Hippocampal formation (tissue), 2 donors: ENCODE results near the gene MAB21L1.

ENCODE experiments used
- DNase-seq, 2 donors: peaks; one replicate each; lab custom pipeline; 2025; lab: John Stamatoyannopoulos, UW

Gene MAB21L1

GRCh38 chr13:35475960-35476943, at the start of gene MAB21L1:
Gene MAB21L1, minus strand, starts transcription at chr13:35476689. Its CDS starts 551 bp downstream, at chr13:35476138.
- peak; percentile 23 to 28 for DNase-seq

DNA sequence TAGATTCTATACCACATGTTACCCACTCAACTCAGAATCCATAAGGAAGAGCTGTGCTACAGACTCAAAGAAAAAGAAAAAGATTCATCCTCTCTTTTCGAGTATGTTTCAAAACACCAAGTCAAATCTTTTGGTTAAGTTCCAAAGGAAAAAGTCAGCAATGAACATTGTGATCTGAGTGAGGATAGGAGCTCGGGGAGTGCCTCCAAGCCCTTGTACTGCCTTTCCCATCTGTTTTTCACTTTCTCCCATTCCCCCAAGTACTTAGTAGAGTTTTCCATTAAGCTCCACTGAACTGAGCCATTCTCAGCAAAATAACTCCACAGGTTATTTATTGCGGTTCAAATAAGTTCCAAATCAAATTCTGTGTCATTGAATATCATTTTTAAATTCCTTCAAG, 47.7 kb upstream of the MAB21L1 start:
- DNase-seq = no peak

DNA sequence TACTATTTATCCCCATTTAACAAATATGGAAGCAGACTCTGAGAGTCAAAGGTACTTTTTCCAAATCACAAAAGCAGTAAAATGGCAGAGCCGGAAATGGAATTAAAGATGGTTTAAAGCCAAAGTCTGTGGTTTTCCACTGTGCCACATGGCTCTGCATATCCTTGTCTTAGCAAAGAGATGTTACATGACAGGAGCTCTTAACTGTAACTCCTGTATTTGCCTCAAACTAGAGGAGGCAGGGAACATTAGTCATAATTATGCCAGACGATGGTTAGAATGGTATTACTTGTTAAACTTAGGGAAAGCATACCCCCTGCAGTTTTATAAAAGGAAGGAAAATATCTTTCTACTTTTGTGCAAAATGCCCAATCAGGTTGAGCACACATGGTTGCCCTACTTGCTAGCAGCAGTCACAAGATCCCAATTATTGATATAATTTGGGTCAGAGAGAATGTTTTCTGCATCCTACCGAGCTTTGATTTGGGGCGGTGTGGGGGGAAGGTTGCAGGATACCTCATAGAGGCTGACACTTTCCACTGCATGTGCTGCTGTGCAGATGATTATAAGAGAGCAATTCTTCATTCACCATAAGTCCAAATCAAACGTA, 42.0 kb upstream of the MAB21L1 start:
- DNase-seq = no peak

GRCh38 chr13:35514801-35515502, 38.5 kb upstream of the MAB21L1 start:
- DNase-seq = no peak

- DNase-seq = no peak
Observed at GRCh38 chr13:35514061-35514477, 37.6 kb upstream of the MAB21L1 start.

DNA sequence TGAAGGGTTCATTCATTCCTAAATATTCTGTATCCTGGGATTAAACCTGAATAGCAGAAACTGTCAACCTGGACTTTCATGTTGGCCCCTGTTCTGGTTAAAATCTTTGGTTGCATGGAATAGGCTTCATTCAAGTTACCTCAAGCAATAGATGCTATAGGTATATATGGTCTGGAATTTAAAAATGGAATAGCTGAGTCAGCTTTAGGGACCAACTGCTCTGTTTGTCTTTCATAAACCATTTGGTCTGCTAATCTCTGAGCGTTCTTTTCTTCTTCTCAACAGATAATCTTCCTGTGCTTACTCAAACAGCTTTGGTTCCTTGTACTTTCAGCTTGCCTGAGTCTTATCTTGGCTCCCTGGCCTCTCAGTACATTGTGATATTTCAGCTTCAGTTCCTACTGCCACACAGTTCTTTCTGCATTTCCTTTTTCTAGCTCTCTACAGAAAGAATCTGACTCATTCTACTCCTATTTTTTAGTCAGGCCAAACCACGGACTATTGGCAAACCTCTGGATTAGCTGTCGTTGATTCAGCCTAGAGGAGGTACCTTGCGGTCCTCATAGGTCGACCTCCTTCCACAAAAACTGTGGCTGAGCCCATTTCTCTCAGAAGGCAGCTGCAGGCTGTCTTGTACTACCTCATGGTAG, 35.9 kb upstream of the MAB21L1 start:
- DNase-seq = no peak

GRCh38 chr13:35502456-35502855, 26.0 kb upstream of the MAB21L1 start:
- no peak for DNase-seq

GRCh38 chr13:35501661-35502235, 25.3 kb upstream of the MAB21L1 start:
- DNase-seq = no peak

GRCh38 chr13:35500144-35500543, 23.7 kb upstream of the MAB21L1 start:
- DNase-seq = no peak

GRCh38 chr13:35499676-35500075, 23.2 kb upstream of the MAB21L1 start:
- peak in 1 of 2 donors; percentile 11 for DNase-seq

GRCh38 chr13:35499196-35499662, 22.7 kb upstream of the MAB21L1 start:
- no peak for DNase-seq

DNA sequence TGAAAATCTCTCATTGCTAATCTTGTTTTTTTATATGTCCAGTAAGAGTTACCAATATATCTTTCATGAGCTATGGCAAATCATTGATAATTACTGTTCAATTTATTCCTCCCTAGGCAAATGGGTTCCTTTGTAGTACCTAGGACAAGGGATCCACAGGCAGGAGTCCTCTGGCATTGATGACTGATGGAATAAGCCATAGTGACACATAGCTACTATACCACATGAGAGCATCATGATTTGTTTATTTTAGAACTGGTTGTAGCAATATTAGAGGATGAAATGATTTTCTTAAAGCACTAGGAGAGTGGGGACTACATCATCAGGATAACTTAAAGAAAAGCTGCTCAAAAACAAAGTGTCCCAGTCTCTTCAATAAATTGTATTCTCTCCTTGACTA, 21.7 kb upstream of the MAB21L1 start:
- DNase-seq = no peak

DNA sequence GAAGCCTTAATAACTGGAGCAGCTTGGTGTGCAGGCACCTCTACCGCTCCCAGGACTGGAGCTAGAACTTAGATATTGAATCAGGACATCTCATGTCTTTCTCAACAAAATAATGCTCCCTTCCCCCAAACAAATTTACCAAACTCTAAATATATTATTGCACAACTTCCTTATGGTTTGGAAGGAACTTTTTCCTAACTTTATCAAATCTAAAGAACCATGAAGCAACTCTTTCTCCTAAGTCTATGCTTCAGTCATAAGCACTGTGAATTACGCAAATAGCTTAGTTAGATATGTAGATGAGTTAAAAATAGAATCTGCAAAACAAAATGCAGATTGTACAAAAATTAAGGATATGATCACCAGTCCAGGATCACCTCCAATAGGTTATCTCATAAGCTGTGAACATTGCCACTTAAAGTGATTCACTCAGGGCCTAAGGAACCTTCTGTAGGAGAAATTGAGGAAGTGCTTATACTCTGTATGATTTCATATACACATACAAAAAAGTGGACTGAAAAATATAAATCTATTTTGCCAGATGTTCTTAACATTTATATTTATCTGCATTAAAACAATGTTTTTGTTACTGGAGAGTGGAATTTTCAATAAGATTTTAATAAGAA, 20.4 kb upstream of the MAB21L1 start:
- no peak for DNase-seq

DNA sequence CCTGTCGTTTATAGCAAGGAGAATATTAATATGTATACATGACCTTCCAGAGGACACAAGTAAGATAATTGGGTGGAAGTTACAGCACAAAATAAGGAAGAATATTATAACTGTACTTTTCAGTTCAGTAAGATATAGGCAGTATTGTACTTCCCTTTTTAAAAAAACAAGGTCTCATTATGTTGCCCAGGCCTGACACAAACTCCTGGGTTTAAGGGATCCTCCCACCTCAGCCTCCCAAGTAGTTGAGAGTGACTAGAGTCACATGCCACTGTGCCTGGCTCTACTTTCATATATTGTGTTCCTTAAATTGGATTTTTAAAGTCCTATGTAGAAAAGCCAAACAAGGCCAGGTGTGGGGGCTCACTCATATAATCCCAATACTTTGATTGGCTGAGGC, 19.5 kb upstream of the MAB21L1 start:
- DNase-seq = no peak

DNA sequence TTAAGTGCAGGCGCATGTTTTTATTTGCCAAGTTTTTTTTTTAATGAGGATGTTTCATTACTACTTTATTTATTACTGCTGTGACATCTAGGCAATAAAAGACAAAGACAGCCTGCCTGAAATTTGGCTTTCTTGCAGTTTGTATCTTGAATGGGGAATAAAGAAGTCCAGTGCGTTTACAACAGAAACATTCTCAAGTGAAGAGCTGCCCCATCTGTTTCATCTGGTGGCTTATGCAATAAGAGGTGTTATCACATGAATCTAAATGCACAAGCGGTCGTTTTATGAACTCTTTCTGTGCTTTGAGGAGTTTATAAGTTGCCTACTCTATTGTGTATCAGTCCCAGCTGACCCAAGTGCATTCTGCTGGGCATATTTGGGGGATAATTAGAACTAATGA, 12.6 kb upstream of the MAB21L1 start:
- DNase-seq = no peak

DNA sequence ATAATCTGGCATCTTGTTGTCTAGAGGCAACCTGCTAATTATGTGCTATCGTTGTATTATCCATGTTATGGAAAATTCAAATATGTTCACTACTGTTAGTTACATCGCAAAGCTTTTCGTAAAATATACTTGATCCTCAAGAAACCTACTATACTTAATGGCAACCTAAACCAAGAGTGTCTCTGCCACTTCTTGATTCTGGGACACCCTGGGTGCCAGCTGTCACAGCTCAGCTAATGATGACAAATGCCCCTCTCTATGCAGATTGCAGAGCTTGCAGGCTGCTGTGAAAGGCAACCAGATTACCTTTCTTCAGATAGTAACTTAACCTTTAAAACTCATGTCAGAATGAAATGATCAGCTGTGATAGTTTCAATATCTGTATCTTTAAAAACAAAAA, 8.9 kb upstream of the MAB21L1 start:
- DNase-seq = no peak

DNA sequence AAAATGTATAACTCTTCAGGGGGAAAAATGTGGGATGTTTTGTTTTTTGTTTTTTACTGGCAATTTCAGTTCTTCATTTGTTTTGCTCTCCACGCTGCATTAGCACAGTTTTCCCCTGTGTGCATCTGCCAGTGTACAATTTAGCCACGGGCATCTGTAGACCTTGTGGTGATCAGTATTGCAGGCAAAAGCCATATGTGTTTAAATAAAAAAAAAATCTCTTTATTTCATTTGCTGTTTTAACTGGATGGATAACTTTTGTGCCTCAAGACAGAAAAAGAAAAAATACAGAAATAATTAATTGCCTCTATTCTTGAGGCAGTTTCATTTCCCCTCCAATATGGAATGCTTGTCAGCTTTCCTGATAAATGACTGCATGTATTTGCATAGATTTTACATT, 7.9 kb upstream of the MAB21L1 start:
- no peak for DNase-seq

- no peak for DNase-seq
Observed at GRCh38 chr13:35483761-35484160, 7.3 kb upstream of the MAB21L1 start.

DNA sequence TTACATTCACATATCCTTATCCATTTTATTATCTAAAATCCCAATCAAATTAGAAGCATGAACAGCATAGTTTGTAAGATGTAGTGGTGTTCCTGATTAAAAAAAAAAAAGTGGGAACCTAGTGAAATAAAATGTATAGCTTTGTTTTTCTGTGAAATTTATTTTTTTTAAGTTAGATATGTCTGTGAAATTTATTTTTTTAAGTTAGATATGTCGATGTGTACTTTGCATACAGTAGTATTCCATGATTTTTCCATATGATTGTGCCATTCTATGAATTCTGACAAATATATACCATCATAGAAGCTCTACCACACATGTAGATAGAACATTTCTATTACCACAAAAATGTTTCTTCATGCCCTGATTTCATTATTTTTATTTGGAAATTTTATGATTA, 6.0 kb upstream of the MAB21L1 start:
- no peak for DNase-seq

- DNase-seq = no peak
Observed at GRCh38 chr13:35481777-35482176, 5.3 kb upstream of the MAB21L1 start.

DNA sequence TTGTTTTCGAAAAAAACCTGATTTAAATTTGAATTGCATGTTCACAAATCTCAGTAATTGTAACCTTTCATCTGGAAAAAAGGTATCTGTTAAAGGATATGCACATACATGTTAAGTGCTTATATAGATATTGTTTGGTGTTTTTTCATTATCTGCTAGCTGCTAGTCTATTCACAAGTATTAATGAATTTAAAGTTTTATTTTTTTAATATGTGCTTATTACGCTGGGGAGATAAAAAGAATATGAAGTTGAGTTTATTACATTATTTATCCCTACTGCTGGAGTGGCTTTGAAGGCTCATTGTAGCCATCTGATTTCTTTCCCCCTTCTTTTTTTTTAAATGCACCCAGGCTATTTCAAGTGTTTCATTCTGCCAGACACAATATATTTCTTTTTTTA, 3.9 kb upstream of the MAB21L1 start:
- DNase-seq = no peak
